Calu3 (cell line): ENCODE data around the gene GAD2. TPM values are rescaled to one million over a fixed set of nuclear protein-coding genes. Genes with fewer than 3 reads are reported as not detected.

ENCODE experiments used
- BruUV-seq: library from RNA; stranded (reverse); fragments of 400-500 nt; replicated peaks from 2 replicates; lab custom pipeline; 2021; lab: Mats Ljungman, UMichigan
- CTCF ChIA-PET: fragments of 300-600 bp; sonication (Branson Sonifier 250); formaldehyde crosslinking; loops from one replicate; lab custom pipeline; 2022; ENCODE audit warnings: antibody characterized with exemption; lab: Charles Lee
- DNase-seq: peaks from one replicate; pipeline ENCODE4 v3.0.0; 2022
- H3K27ac Mint-ChIP-seq: one replicate; pipeline ENCODE4 v1.8.0; 2022; ENCODE audit warnings: mixed read lengths; ENCODE audit not compliant: unreplicated experiment
- H3K27me3 Mint-ChIP-seq: one replicate; pipeline ENCODE4 v1.8.0; 2022; ENCODE audit warnings: mixed read lengths; ENCODE audit not compliant: unreplicated experiment
- H3K36me3 Mint-ChIP-seq: one replicate; pipeline ENCODE4 v1.8.0; 2022; ENCODE audit warnings: mild to moderate bottlenecking, moderate library complexity, mixed read lengths; ENCODE audit not compliant: insufficient read depth, unreplicated experiment
- H3K4me1 Mint-ChIP-seq: one replicate; pipeline ENCODE4 v1.8.0; 2022; ENCODE audit warnings: mild to moderate bottlenecking, low read depth, mixed read lengths; ENCODE audit not compliant: unreplicated experiment
- H3K4me3 Mint-ChIP-seq: one replicate; pipeline ENCODE4 v1.8.0; 2022; ENCODE audit warnings: mild to moderate bottlenecking, low read depth, moderate library complexity, mixed read lengths; ENCODE audit not compliant: unreplicated experiment
- H3K9me3 Mint-ChIP-seq: one replicate; pipeline ENCODE4 v1.8.0; 2022; ENCODE audit warnings: low read depth, mixed read lengths; ENCODE audit not compliant: unreplicated experiment
- CTCF ChIP-seq: fragments of 200-600 bp; IDR thresholded peaks from one replicate; pipeline ENCODE4 v1.8.0; 2022; ENCODE audit warnings: antibody characterized with exemption; ENCODE audit not compliant: unreplicated experiment
- intact Hi-C: fragments of 100-400 bp; cut with micrococcal nuclease; formaldehyde crosslinking; loops from one replicate; pipeline ENCODE4 v1.10.0; 2022; ENCODE audit not compliant: unreplicated experiment
- total RNA-seq: library from RNA; stranded (reverse); gene quantifications from 2 replicates; pipeline ENCODE4 v1.2.3, GENCODE V29; 2022

Gene GAD2
- total RNA-seq, 1 experiment from 2014 or later, result not detected

- H3K4me1 Mint-ChIP-seq, result no peaks in the 10 kb centered on the region
- H3K36me3 Mint-ChIP-seq, result no peaks in the 10 kb centered on the region
- CTCF ChIA-PET, result no interaction called here
- H3K9me3 Mint-ChIP-seq, result no peaks in the 10 kb centered on the region
- no peaks in the 10 kb centered on the region for H3K27me3 Mint-ChIP-seq
- intact Hi-C loops, result no loop called here
- H3K27ac Mint-ChIP-seq, result no peak overlapping the region
- BruUV-seq, result no TSS peak
- DNase-seq, result no peak
- no peak overlapping the region for H3K4me3 Mint-ChIP-seq
- no peak for TF ChIP-seq CTCF
Measured at GRCh38 chr10:26199841-26200240, 16.7 kb upstream of the GAD2 start.

GRCh38 chr10:26205223-26205622 is 11.4 kb upstream of the GAD2 start:
- no peaks in the 10 kb centered on the region for H3K9me3 Mint-ChIP-seq
- no TSS peak for BruUV-seq
- intact Hi-C loops, result no loop called here
- H3K27me3 Mint-ChIP-seq, result no peaks in the 10 kb centered on the region
- CTCF ChIA-PET, result no interaction called here
- no peaks in the 10 kb centered on the region for H3K36me3 Mint-ChIP-seq
- no peaks in the 10 kb centered on the region for H3K4me1 Mint-ChIP-seq
- no peak overlapping the region for H3K27ac Mint-ChIP-seq
- no peak overlapping the region for H3K4me3 Mint-ChIP-seq
- no peak for TF ChIP-seq CTCF
- DNase-seq, result no peak

GRCh38 chr10:26211781-26212444 is 4.7 kb upstream of the GAD2 start:
- intact Hi-C loops, result no loop called here
- Mint-ChIP-seq H3K4me1 (no peaks in the 10 kb centered on the region), H3K9me3 (no peaks in the 10 kb centered on the region), H3K27me3 (peaks cover 32% of the 10 kb centered on the region), H3K4me3 (no peak overlapping the region), H3K27ac (no peak overlapping the region), H3K36me3 (no peaks in the 10 kb centered on the region)
- BruUV-seq, result no TSS peak
- CTCF ChIA-PET, result interaction anchor here (0.7 kb wide), 1 partner anchor 429 kb away, joined by 3 read pairs; no protein-coding TSS in a partner anchor
- TF ChIP-seq CTCF, result no peak
- no peak for DNase-seq

GRCh38 chr10:26212511-26212910 is 4.1 kb upstream of the GAD2 start:
- no peak for DNase-seq
- TF ChIP-seq CTCF, result no peak
- no peak overlapping the region for H3K27ac Mint-ChIP-seq
- no peak overlapping the region for H3K4me3 Mint-ChIP-seq
- no TSS peak for BruUV-seq
- H3K36me3 Mint-ChIP-seq, result no peaks in the 10 kb centered on the region
- CTCF ChIA-PET, result interaction anchor here (0.7 kb wide), 1 partner anchor 429 kb away, joined by 3 read pairs; no protein-coding TSS in a partner anchor
- H3K27me3 Mint-ChIP-seq, result peaks cover 34% of the 10 kb centered on the region
- no peaks in the 10 kb centered on the region for H3K9me3 Mint-ChIP-seq
- H3K4me1 Mint-ChIP-seq, result no peaks in the 10 kb centered on the region
- intact Hi-C loops, result no loop called here
